ENCODE results near the gene AKAP11.

- TF ChIP-seq EZH2 (IDR thresholded peaks at IDR 0.05; ENCODE audit: low read depth, unreplicated experiment) (no peak), CTCF (conservative IDR thresholded peaks at IDR 0.05; ENCODE audit: low read depth in 2 of 2) (no peak)
Observed at GRCh38 chr13:42355491-42356183, 83.7 kb downstream of the AKAP11 start.
